ENCODE measurements around the gene NRBP1. TPM values are rescaled to one million over a fixed set of nuclear protein-coding genes. Genes with fewer than 3 reads are reported as not detected.
A peak's percentile ranks its signal among the peaks of the same experiment; 100 is the strongest.

The NRBP1 gene
- total and polyA plus RNA-seq, 9 of the 15 experiments (the other 6 are each of a cell fraction or from before 2014, with no cell fraction given), result 2.9 to 84.5 (median 36.9) TPM

DNA sequence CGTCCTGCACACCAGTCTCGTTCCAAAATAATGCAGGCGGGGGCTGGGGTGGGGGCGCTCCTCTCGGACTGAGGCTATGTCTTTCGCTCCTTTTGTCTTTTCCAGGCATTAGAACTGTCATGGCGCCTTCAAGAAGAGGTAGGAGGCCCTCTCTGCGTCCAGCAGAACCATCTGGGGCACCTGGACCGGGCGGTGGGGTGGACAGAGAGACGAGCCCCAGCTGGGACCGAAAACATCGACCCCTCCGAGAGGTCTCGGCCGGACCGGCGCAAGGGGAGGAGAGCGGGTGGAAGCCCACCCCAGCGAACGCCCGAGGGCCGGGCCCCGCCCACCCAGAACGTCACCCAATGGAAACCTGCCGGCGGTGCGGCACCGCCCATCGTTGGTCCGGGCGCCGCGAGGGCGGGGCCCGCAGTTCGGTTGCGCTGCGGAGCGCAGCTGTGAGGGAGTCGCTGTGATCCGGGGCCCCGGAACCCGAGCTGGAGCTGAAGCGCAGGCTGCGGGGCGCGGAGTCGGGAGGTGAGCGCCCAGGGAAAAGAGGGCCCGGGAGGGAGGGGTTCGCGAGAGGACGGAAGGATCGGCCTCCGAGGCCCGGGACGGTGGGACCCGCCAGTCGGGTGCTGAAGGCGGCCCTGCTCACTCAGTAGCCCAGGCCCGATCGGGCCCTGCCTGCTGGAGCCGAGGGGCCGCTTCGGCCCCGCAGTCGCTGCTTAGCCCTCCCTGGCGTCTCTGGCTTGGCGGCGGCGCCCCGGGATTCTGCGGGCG lies at the start of gene NRBP1 (continued):
- TF ChIP-seq, protein P1, sequence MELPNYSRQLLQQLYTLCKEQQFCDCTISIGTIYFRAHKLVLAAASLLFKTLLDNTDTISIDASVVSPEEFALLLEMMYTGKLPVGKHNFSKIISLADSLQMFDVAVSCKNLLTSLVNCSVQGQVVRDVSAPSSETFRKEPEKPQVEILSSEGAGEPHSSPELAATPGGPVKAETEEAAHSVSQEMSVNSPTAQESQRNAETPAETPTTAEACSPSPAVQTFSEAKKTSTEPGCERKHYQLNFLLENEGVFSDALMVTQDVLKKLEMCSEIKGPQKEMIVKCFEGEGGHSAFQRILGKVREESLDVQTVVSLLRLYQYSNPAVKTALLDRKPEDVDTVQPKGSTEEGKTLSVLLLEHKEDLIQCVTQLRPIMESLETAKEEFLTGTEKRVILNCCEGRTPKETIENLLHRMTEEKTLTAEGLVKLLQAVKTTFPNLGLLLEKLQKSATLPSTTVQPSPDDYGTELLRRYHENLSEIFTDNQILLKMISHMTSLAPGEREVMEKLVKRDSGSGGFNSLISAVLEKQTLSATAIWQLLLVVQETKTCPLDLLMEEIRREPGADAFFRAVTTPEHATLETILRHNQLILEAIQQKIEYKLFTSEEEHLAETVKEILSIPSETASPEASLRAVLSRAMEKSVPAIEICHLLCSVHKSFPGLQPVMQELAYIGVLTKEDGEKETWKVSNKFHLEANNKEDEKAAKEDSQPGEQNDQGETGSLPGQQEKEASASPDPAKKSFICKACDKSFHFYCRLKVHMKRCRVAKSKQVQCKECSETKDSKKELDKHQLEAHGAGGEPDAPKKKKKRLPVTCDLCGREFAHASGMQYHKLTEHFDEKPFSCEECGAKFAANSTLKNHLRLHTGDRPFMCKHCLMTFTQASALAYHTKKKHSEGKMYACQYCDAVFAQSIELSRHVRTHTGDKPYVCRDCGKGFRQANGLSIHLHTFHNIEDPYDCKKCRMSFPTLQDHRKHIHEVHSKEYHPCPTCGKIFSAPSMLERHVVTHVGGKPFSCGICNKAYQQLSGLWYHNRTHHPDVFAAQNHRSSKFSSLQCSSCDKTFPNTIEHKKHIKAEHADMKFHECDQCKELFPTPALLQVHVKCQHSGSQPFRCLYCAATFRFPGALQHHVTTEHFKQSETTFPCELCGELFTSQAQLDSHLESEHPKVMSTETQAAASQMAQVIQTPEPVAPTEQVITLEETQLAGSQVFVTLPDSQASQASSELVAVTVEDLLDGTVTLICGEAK (IDR thresholded peaks at IDR 0.05), result peak; percentile 55; the same call in 1 of the 2 replicates
- TF ChIP-seq, protein P1 (CRISPR knock-in tag; IDR thresholded peaks at IDR 0.05), result no peak
- TF ChIP-seq DPF2 (IDR thresholded peaks at IDR 0.05) (0 out of 2 replicates have a peak, but pooled peaks have one; percentile 1), RBM25 (IDR thresholded peaks at IDR 0.05; ENCODE audit: low read depth, low read length, severe bottlenecking) (peak; percentile 74), CREBBP (IDR thresholded peaks at IDR 0.05; ENCODE audit: low read depth, low read length) (no peak), TCFL5 (CRISPR knock-in tag; conservative IDR thresholded peaks at IDR 0.05) (no peak), DACH1 (IDR thresholded peaks at IDR 0.05; ENCODE audit: partially characterized antibody) (peak; percentile 60)
- TF ChIP-seq, protein P2, sequence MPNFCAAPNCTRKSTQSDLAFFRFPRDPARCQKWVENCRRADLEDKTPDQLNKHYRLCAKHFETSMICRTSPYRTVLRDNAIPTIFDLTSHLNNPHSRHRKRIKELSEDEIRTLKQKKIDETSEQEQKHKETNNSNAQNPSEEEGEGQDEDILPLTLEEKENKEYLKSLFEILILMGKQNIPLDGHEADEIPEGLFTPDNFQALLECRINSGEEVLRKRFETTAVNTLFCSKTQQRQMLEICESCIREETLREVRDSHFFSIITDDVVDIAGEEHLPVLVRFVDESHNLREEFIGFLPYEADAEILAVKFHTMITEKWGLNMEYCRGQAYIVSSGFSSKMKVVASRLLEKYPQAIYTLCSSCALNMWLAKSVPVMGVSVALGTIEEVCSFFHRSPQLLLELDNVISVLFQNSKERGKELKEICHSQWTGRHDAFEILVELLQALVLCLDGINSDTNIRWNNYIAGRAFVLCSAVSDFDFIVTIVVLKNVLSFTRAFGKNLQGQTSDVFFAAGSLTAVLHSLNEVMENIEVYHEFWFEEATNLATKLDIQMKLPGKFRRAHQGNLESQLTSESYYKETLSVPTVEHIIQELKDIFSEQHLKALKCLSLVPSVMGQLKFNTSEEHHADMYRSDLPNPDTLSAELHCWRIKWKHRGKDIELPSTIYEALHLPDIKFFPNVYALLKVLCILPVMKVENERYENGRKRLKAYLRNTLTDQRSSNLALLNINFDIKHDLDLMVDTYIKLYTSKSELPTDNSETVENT (CRISPR knock-in tag; IDR thresholded peaks at IDR 0.05), result peak; percentile 84
- TF ChIP-seq, protein P3, sequence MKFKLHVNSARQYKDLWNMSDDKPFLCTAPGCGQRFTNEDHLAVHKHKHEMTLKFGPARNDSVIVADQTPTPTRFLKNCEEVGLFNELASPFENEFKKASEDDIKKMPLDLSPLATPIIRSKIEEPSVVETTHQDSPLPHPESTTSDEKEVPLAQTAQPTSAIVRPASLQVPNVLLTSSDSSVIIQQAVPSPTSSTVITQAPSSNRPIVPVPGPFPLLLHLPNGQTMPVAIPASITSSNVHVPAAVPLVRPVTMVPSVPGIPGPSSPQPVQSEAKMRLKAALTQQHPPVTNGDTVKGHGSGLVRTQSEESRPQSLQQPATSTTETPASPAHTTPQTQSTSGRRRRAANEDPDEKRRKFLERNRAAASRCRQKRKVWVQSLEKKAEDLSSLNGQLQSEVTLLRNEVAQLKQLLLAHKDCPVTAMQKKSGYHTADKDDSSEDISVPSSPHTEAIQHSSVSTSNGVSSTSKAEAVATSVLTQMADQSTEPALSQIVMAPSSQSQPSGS (CRISPR knock-in tag; IDR thresholded peaks at IDR 0.05), result no peak
- TF ChIP-seq, protein P4, sequence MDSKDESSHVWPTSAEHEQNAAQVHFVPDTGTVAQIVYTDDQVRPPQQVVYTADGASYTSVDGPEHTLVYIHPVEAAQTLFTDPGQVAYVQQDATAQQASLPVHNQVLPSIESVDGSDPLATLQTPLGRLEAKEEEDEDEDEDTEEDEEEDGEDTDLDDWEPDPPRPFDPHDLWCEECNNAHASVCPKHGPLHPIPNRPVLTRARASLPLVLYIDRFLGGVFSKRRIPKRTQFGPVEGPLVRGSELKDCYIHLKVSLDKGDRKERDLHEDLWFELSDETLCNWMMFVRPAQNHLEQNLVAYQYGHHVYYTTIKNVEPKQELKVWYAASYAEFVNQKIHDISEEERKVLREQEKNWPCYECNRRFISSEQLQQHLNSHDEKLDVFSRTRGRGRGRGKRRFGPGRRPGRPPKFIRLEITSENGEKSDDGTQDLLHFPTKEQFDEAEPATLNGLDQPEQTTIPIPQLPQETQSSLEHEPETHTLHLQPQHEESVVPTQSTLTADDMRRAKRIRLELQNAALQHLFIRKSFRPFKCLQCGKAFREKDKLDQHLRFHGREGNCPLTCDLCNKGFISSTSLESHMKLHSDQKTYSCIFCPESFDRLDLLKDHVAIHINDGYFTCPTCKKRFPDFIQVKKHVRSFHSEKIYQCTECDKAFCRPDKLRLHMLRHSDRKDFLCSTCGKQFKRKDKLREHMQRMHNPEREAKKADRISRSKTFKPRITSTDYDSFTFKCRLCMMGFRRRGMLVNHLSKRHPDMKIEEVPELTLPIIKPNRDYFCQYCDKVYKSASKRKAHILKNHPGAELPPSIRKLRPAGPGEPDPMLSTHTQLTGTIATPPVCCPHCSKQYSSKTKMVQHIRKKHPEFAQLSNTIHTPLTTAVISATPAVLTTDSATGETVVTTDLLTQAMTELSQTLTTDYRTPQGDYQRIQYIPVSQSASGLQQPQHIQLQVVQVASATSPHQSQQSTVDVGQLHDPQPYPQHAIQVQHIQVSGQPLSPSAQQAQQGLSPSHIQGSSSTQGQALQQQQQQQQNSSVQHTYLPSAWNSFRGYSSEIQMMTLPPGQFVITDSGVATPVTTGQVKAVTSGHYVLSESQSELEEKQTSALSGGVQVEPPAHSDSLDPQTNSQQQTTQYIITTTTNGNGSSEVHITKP (IDR thresholded peaks at IDR 0.05; ENCODE audit: partially characterized antibody), result peak; percentile 96

Data from K562 (cell line).